ENCODE data around the gene CNFN.

The CNFN gene

DNA sequence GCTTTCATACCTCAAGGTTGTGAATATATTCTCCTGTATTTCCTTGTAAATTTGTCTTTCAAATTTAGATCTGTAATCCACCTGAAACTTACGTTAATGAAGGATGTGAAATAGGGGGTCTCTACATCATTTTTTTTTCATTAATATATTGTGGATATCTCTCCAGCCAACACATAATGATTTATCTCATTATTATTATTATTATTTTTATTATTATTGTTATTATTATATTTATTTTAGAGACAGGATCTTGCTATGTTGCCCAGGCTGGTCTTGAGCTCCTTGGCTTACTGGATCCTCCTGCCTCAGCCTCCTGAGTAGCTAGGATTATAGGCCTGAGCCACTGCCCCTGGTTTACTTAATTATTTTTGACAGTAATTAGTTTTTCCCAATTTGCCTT is 41.4 kb upstream of the CNFN start:
- Histone ChIP-seq H3K23ac (ENCODE audit: low read length in 2 of 2) (no peak overlapping the region), H3K4me2 (ENCODE audit: low read length, poor library complexity, severe bottlenecking) (no peak overlapping the region), H3K27me3 (ENCODE audit: control insufficient read depth in 1 of 2, insufficient read depth in 1 of 2, low read length in 2 of 2) (peaks cover 0 to 2% of the 10 kb centered on the region in 2 experiments), H3K79me1 (replicated peaks; ENCODE audit: low read length, poor library complexity, severe bottlenecking) (no peaks in the 10 kb centered on the region), H3K4ac (ENCODE audit: low read depth in 1 of 2, low read length in 2 of 2) (no peak overlapping the region), H2BK5ac (ENCODE audit: low read depth, low read length, poor library complexity, severe bottlenecking) (no peak overlapping the region), H3K18ac (ENCODE audit: low read depth in 1 of 2, low read length in 2 of 2) (no peak overlapping the region), H2BK12ac (ENCODE audit: low read length in 2 of 2) (no peak overlapping the region), H2BK120ac (ENCODE audit: low read depth, low read length) (no peak overlapping the region), H2BK15ac (ENCODE audit: low read depth, poor library complexity, severe bottlenecking) (no peak overlapping the region), H3K4me3 (ENCODE audit: insufficient read depth in 1 of 2, low read depth in 1 of 2, low read length in 2 of 2) (no peak overlapping the region), H2AFZ (ENCODE audit: low read depth, low read length) (no peak overlapping the region), H3K9ac (ENCODE audit: low read length) (no peak overlapping the region), H3K4me1 (ENCODE audit: control insufficient read depth, insufficient read depth, low read depth, low read length) (peaks cover 4% of the 10 kb centered on the region), H3K36me3 (ENCODE audit: control insufficient read depth in 1 of 2, insufficient read depth in 2 of 2, low read depth in 1 of 2, low read length in 2 of 2) (no peaks in the 10 kb centered on the region), H3K14ac (ENCODE audit: low read length in 2 of 2) (no peak overlapping the region), H2AK5ac (ENCODE audit: low read length, severe bottlenecking) (no peak overlapping the region), H4K91ac (ENCODE audit: low read length) (no peak overlapping the region), H4K8ac (ENCODE audit: low read length) (no peak overlapping the region), H3K27ac (ENCODE audit: low read length, poor library complexity, severe bottlenecking) (no peak overlapping the region), H3K9me3 (ENCODE audit: control insufficient read depth, low read length) (no peaks in the 10 kb centered on the region)
- DNase-seq, result no peak
- WGBS, result no CpG with 5 or more reads among the region's 1 CpG

GRCh38 chr19:42428676-42429075 is 38.6 kb upstream of the CNFN start:
- Histone ChIP-seq H3K36me3 (ENCODE audit: control insufficient read depth in 1 of 2, insufficient read depth in 2 of 2, low read depth in 1 of 2, low read length in 2 of 2) (no peaks in the 10 kb centered on the region), H2BK120ac (ENCODE audit: low read depth, low read length) (no peak overlapping the region), H3K9ac (ENCODE audit: low read length) (no peak overlapping the region), H2BK12ac (ENCODE audit: low read length in 2 of 2) (no peak overlapping the region), H3K4ac (ENCODE audit: low read depth in 1 of 2, low read length in 2 of 2) (no peak overlapping the region), H2AK5ac (ENCODE audit: low read length, severe bottlenecking) (no peak overlapping the region), H3K23ac (ENCODE audit: low read length in 2 of 2) (no peak overlapping the region), H2BK15ac (ENCODE audit: low read depth, poor library complexity, severe bottlenecking) (no peak overlapping the region), H3K9me3 (ENCODE audit: control insufficient read depth, low read length) (no peaks in the 10 kb centered on the region), H3K27me3 (ENCODE audit: control insufficient read depth in 1 of 2, insufficient read depth in 1 of 2, low read length in 2 of 2) (peaks cover 14 to 17% of the 10 kb centered on the region in 2 experiments), H2BK5ac (ENCODE audit: low read depth, low read length, poor library complexity, severe bottlenecking) (no peak overlapping the region), H3K14ac (ENCODE audit: low read length in 2 of 2) (no peak overlapping the region), H3K18ac (ENCODE audit: low read depth in 1 of 2, low read length in 2 of 2) (no peak overlapping the region), H3K27ac (ENCODE audit: low read length, poor library complexity, severe bottlenecking) (no peak overlapping the region), H3K4me3 (ENCODE audit: insufficient read depth in 1 of 2, low read depth in 1 of 2, low read length in 2 of 2) (no peak overlapping the region), H2AFZ (ENCODE audit: low read depth, low read length) (no peak overlapping the region), H3K79me1 (replicated peaks; ENCODE audit: low read length, poor library complexity, severe bottlenecking) (no peaks in the 10 kb centered on the region), H3K4me1 (ENCODE audit: control insufficient read depth, insufficient read depth, low read depth, low read length) (peaks cover 10% of the 10 kb centered on the region), H4K8ac (ENCODE audit: low read length) (no peak overlapping the region), H4K91ac (ENCODE audit: low read length) (no peak overlapping the region), H3K4me2 (ENCODE audit: low read length, poor library complexity, severe bottlenecking) (no peak overlapping the region)
- WGBS, result 88% methylated on average over 3 of the region's 3 CpGs
- DNase-seq, result no peak

- Histone ChIP-seq H3K23ac (ENCODE audit: low read length in 2 of 2) (no peak within 1 kb of the TSS), H2BK15ac (ENCODE audit: low read depth, poor library complexity, severe bottlenecking) (no peak within 1 kb of the TSS), H2BK120ac (ENCODE audit: low read depth, low read length) (no peak within 1 kb of the TSS), H3K4me3 (ENCODE audit: insufficient read depth in 1 of 2, low read depth in 1 of 2, low read length in 2 of 2) (no peak within 1 kb of the TSS), H2AK5ac (ENCODE audit: low read length, severe bottlenecking) (no peak within 1 kb of the TSS), H2BK12ac (ENCODE audit: low read length in 2 of 2) (peak within 1 kb of the TSS in 1 of 2 experiments; percentile 18), H3K4me2 (ENCODE audit: low read length, poor library complexity, severe bottlenecking) (no peak within 1 kb of the TSS), H3K18ac (ENCODE audit: low read depth in 1 of 2, low read length in 2 of 2) (no peak within 1 kb of the TSS), H3K36me3 (ENCODE audit: control insufficient read depth in 1 of 2, insufficient read depth in 2 of 2, low read depth in 1 of 2, low read length in 2 of 2) (no peaks in the 10 kb centered on the region), H3K9me3 (ENCODE audit: control insufficient read depth, low read length) (no peaks in the 10 kb centered on the region), H2BK5ac (ENCODE audit: low read depth, low read length, poor library complexity, severe bottlenecking) (no peak within 1 kb of the TSS), H3K27me3 (ENCODE audit: control insufficient read depth in 1 of 2, insufficient read depth in 1 of 2, low read length in 2 of 2) (peaks cover 14 to 17% of the 10 kb centered on the region in 2 experiments), H2AFZ (ENCODE audit: low read depth, low read length) (no peak within 1 kb of the TSS), H3K79me1 (replicated peaks; ENCODE audit: low read length, poor library complexity, severe bottlenecking) (no peaks in the 10 kb centered on the region), H4K91ac (ENCODE audit: low read length) (no peak within 1 kb of the TSS), H3K4ac (ENCODE audit: low read depth in 1 of 2, low read length in 2 of 2) (no peak within 1 kb of the TSS), H4K8ac (ENCODE audit: low read length) (no peak within 1 kb of the TSS), H3K14ac (ENCODE audit: low read length in 2 of 2) (no peak within 1 kb of the TSS), H3K4me1 (ENCODE audit: control insufficient read depth, insufficient read depth, low read depth, low read length) (peaks cover 15% of the 10 kb centered on the region), H3K9ac (ENCODE audit: low read length) (no peak within 1 kb of the TSS), H3K27ac (ENCODE audit: low read length, poor library complexity, severe bottlenecking) (no peak within 1 kb of the TSS)
- 42% methylated on average over 2 of the region's 4 CpGs for WGBS
- peak; percentile 71 for DNase-seq
Observed at GRCh38 chr19:42427313-42427712, 37.2 kb upstream of the CNFN start, which contains the start of gene LIPE. TSS of gene LIPE (minus strand) at chr19:42427388. CDS start at chr19:42427149, 239 bp downstream.

DNA sequence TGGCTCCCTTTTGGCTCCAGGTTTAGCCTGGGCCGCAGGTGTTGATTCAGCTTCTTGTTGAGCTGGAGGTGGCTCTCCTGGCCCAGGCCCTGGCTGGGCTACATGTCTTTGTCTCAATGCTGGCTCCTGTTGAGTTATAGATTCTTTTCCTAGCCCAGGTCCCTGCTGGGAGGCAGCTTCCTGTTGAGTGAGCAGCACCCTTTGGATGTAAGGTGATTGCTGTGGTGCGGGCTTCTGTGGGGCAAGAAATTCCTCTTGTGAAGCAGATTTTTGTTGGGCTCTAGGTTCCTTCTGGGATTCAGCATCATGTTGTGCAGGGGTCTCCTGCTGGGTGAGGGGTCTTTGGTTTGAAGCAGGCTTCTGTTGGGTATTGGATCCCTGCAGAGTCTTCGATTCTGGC is 36.5 kb upstream of the CNFN start:
- no peak overlapping the region for H3K14ac ChIP-seq (ENCODE audit: low read length in 2 of 2)
- no peak overlapping the region for H4K8ac ChIP-seq (ENCODE audit: low read length)
- H2BK120ac ChIP-seq (ENCODE audit: low read depth, low read length), result no peak overlapping the region
- H3K4ac ChIP-seq (ENCODE audit: low read depth in 1 of 2, low read length in 2 of 2), result no peak overlapping the region
- H3K9me3 ChIP-seq (ENCODE audit: control insufficient read depth, low read length), result no peaks in the 10 kb centered on the region
- H4K91ac ChIP-seq (ENCODE audit: low read length), result no peak overlapping the region
- no peak for DNase-seq
- peaks cover 14 to 17% of the 10 kb centered on the region in 2 experiments for H3K27me3 ChIP-seq (ENCODE audit: control insufficient read depth in 1 of 2, insufficient read depth in 1 of 2, low read length in 2 of 2)
- no peaks in the 10 kb centered on the region for H3K79me1 ChIP-seq (replicated peaks; ENCODE audit: low read length, poor library complexity, severe bottlenecking)
- 100% methylated on average over 3 of the region's 3 CpGs for WGBS
- H3K4me2 ChIP-seq (ENCODE audit: low read length, poor library complexity, severe bottlenecking), result no peak overlapping the region
- H3K23ac ChIP-seq (ENCODE audit: low read length in 2 of 2), result no peak overlapping the region
- H2BK15ac ChIP-seq (ENCODE audit: low read depth, poor library complexity, severe bottlenecking), result no peak overlapping the region
- peak overlapping the region in 1 of 2 experiments; percentile 18 for H2BK12ac ChIP-seq (ENCODE audit: low read length in 2 of 2)
- H3K9ac ChIP-seq (ENCODE audit: low read length), result no peak overlapping the region
- no peak overlapping the region for H2AFZ ChIP-seq (ENCODE audit: low read depth, low read length)
- no peak overlapping the region for H2AK5ac ChIP-seq (ENCODE audit: low read length, severe bottlenecking)
- no peak overlapping the region for H2BK5ac ChIP-seq (ENCODE audit: low read depth, low read length, poor library complexity, severe bottlenecking)
- H3K4me1 ChIP-seq (ENCODE audit: control insufficient read depth, insufficient read depth, low read depth, low read length), result peaks cover 15% of the 10 kb centered on the region
- no peak overlapping the region for H3K18ac ChIP-seq (ENCODE audit: low read depth in 1 of 2, low read length in 2 of 2)
- H3K27ac ChIP-seq (ENCODE audit: low read length, poor library complexity, severe bottlenecking), result no peak overlapping the region
- no peaks in the 10 kb centered on the region for H3K36me3 ChIP-seq (ENCODE audit: control insufficient read depth in 1 of 2, insufficient read depth in 2 of 2, low read depth in 1 of 2, low read length in 2 of 2)
- H3K4me3 ChIP-seq (ENCODE audit: insufficient read depth in 1 of 2, low read depth in 1 of 2, low read length in 2 of 2), result no peak overlapping the region

Data from mesenchymal stem cell (in vitro differentiated cells and primary cell).